ENCODE results near the gene SPECC1L.

The SPECC1L gene

GRCh38 chr22:24412274-24412673 is 141.6 kb downstream of the SPECC1L start:
- Mint-ChIP-seq H3K4me1 (peaks cover 17% of the 10 kb centered on the region), H3K27me3 (no peaks in the 10 kb centered on the region), H3K36me3 (peaks cover 45% of the 10 kb centered on the region), H3K9me3 (no peaks in the 10 kb centered on the region), H3K4me3 (no peak overlapping the region), H3K27ac (no peak overlapping the region)
- no peak for ATAC-seq

GRCh38 chr22:24413271-24413670 is 142.6 kb downstream of the SPECC1L start:
- no peak for ATAC-seq
- peaks cover 35% of the 10 kb centered on the region for H3K36me3 Mint-ChIP-seq
- no peak overlapping the region for H3K27ac Mint-ChIP-seq
- peaks cover 20% of the 10 kb centered on the region for H3K4me1 Mint-ChIP-seq
- H3K4me3 Mint-ChIP-seq: no peak overlapping the region
- no peaks in the 10 kb centered on the region for H3K9me3 Mint-ChIP-seq
- H3K27me3 Mint-ChIP-seq: no peaks in the 10 kb centered on the region

- Mint-ChIP-seq H3K27me3 (no peaks in the 10 kb centered on the region), H3K4me3 (no peak overlapping the region), H3K27ac (no peak overlapping the region), H3K36me3 (peaks cover 35% of the 10 kb centered on the region), H3K4me1 (peaks cover 20% of the 10 kb centered on the region), H3K9me3 (no peaks in the 10 kb centered on the region)
- ATAC-seq: no peak
Measured at GRCh38 chr22:24413736-24414385, 143.2 kb downstream of the SPECC1L start.

GRCh38 chr22:24414523-24414922 is 143.9 kb downstream of the SPECC1L start:
- no peak for ATAC-seq
- Mint-ChIP-seq H3K4me3 (no peak overlapping the region), H3K9me3 (no peaks in the 10 kb centered on the region), H3K4me1 (peaks cover 27% of the 10 kb centered on the region), H3K27ac (no peak overlapping the region), H3K27me3 (no peaks in the 10 kb centered on the region), H3K36me3 (peaks cover 35% of the 10 kb centered on the region)

GRCh38 chr22:24414984-24415945 is 144.6 kb downstream of the SPECC1L start:
- ATAC-seq: no peak
- peaks cover 33% of the 10 kb centered on the region for H3K36me3 Mint-ChIP-seq
- peaks cover 24% of the 10 kb centered on the region for H3K4me1 Mint-ChIP-seq
- no peaks in the 10 kb centered on the region for H3K9me3 Mint-ChIP-seq
- no peak overlapping the region for H3K27ac Mint-ChIP-seq
- H3K4me3 Mint-ChIP-seq: no peak overlapping the region
- no peaks in the 10 kb centered on the region for H3K27me3 Mint-ChIP-seq

- Mint-ChIP-seq H3K4me1 (peaks cover 23% of the 10 kb centered on the region), H3K36me3 (peaks cover 30% of the 10 kb centered on the region), H3K27ac (peak overlapping the region; percentile 35), H3K4me3 (no peak overlapping the region), H3K9me3 (no peaks in the 10 kb centered on the region), H3K27me3 (no peaks in the 10 kb centered on the region)
- no peak for ATAC-seq
Measured at GRCh38 chr22:24416095-24416494, 145.5 kb downstream of the SPECC1L start.

- no peak for ATAC-seq
- peak overlapping the region; percentile 35 for H3K27ac Mint-ChIP-seq
- no peaks in the 10 kb centered on the region for H3K27me3 Mint-ChIP-seq
- H3K4me1 Mint-ChIP-seq: peaks cover 28% of the 10 kb centered on the region
- no peak overlapping the region for H3K4me3 Mint-ChIP-seq
- H3K36me3 Mint-ChIP-seq: peaks cover 27% of the 10 kb centered on the region
- H3K9me3 Mint-ChIP-seq: no peaks in the 10 kb centered on the region
Measured at GRCh38 chr22:24416611-24417010, 146.0 kb downstream of the SPECC1L start.

GRCh38 chr22:24417200-24417599 is 146.6 kb downstream of the SPECC1L start:
- Mint-ChIP-seq H3K4me1 (peaks cover 31% of the 10 kb centered on the region), H3K36me3 (peaks cover 23% of the 10 kb centered on the region), H3K27ac (peak overlapping the region; percentile 35), H3K27me3 (no peaks in the 10 kb centered on the region), H3K9me3 (no peaks in the 10 kb centered on the region), H3K4me3 (no peak overlapping the region)
- peak; percentile 52 for ATAC-seq

- H3K27ac Mint-ChIP-seq: no peak overlapping the region
- peaks cover 36% of the 10 kb centered on the region for H3K4me1 Mint-ChIP-seq
- no peaks in the 10 kb centered on the region for H3K27me3 Mint-ChIP-seq
- no peaks in the 10 kb centered on the region for H3K9me3 Mint-ChIP-seq
- no peak overlapping the region for H3K4me3 Mint-ChIP-seq
- peaks cover 19% of the 10 kb centered on the region for H3K36me3 Mint-ChIP-seq
- ATAC-seq: no peak
Measured at GRCh38 chr22:24417901-24418641, 147.4 kb downstream of the SPECC1L start.

- no peaks in the 10 kb centered on the region for H3K27me3 Mint-ChIP-seq
- no peaks in the 10 kb centered on the region for H3K9me3 Mint-ChIP-seq
- peaks cover 15% of the 10 kb centered on the region for H3K36me3 Mint-ChIP-seq
- no peak overlapping the region for H3K4me3 Mint-ChIP-seq
- ATAC-seq: no peak
- peaks cover 36% of the 10 kb centered on the region for H3K4me1 Mint-ChIP-seq
- peak overlapping the region; percentile 61 for H3K27ac Mint-ChIP-seq
Measured at GRCh38 chr22:24418786-24419474, 148.3 kb downstream of the SPECC1L start.

GRCh38 chr22:24419475-24419850 is 148.8 kb downstream of the SPECC1L start:
- Mint-ChIP-seq H3K9me3 (no peaks in the 10 kb centered on the region), H3K4me3 (no peak overlapping the region), H3K27ac (peak overlapping the region; percentile 61), H3K36me3 (peaks cover 9% of the 10 kb centered on the region), H3K4me1 (peaks cover 36% of the 10 kb centered on the region), H3K27me3 (no peaks in the 10 kb centered on the region)
- ATAC-seq: no peak

- H3K9me3 Mint-ChIP-seq: no peaks in the 10 kb centered on the region
- no peak overlapping the region for H3K27ac Mint-ChIP-seq
- H3K27me3 Mint-ChIP-seq: no peaks in the 10 kb centered on the region
- H3K36me3 Mint-ChIP-seq: peaks cover under 1% of the 10 kb centered on the region
- H3K4me3 Mint-ChIP-seq: no peak overlapping the region
- no peak for ATAC-seq
- H3K4me1 Mint-ChIP-seq: peaks cover 40% of the 10 kb centered on the region
Measured at GRCh38 chr22:24420072-24420976, 149.7 kb downstream of the SPECC1L start.

GRCh38 chr22:24420977-24421343 is 150.3 kb downstream of the SPECC1L start:
- ATAC-seq: no peak
- H3K4me3 Mint-ChIP-seq: no peak overlapping the region
- peaks cover 46% of the 10 kb centered on the region for H3K4me1 Mint-ChIP-seq
- H3K9me3 Mint-ChIP-seq: no peaks in the 10 kb centered on the region
- no peaks in the 10 kb centered on the region for H3K36me3 Mint-ChIP-seq
- H3K27ac Mint-ChIP-seq: peak overlapping the region; percentile 63
- H3K27me3 Mint-ChIP-seq: no peaks in the 10 kb centered on the region

- H3K27ac Mint-ChIP-seq: peak overlapping the region; percentile 63
- no peaks in the 10 kb centered on the region for H3K36me3 Mint-ChIP-seq
- ATAC-seq: peak; percentile 35
- no peak overlapping the region for H3K4me3 Mint-ChIP-seq
- peaks cover 49% of the 10 kb centered on the region for H3K4me1 Mint-ChIP-seq
- H3K27me3 Mint-ChIP-seq: no peaks in the 10 kb centered on the region
- no peaks in the 10 kb centered on the region for H3K9me3 Mint-ChIP-seq
Measured at GRCh38 chr22:24421428-24421931, 150.8 kb downstream of the SPECC1L start.

Measured in stimulated activated memory B cell treated with anti-CD40 and anti-IgM and Interleukin-4, amounts not matched to agents 10 μg/mL and 1 μg/mL and 100 μg/mL, for 72 hours (primary cell).